ENCODE measurements around the gene CLCN2.

Gene CLCN2

DNA sequence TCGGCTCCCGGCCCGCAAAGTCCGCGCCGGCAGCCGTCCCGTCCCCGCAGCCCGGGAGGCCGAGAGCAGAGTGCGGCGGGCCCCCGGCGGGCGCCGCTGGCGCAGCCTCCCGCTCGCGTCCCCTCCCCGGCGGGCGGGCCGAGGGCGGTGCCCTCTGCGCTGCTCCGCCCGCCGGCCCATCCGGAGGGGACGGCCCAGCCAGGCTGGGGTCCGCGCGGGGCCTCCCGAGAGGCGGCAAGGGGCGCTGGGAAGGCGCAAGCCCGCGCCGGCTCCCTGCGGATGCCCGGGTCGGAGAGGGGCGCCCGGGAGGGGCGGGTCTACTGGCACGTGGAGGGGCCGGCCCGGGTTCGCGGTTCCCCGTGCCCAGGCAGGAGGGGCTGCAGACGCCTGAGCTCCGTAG lies at the start of gene CLCN2, which contains the start of gene POLR2H:
Gene CLCN2, minus strand, starts transcription at position 74 of the 400 bp plus-strand sequence. CDS start 126 bp downstream, outside the sequence.
Gene POLR2H, plus strand, starts transcription at position 179 of the 400 bp plus-strand sequence. CDS start 1,783 bp downstream, outside the sequence.
- peak; percentile 83 for DNase-seq (ENCODE audit: low spot score)

DNA sequence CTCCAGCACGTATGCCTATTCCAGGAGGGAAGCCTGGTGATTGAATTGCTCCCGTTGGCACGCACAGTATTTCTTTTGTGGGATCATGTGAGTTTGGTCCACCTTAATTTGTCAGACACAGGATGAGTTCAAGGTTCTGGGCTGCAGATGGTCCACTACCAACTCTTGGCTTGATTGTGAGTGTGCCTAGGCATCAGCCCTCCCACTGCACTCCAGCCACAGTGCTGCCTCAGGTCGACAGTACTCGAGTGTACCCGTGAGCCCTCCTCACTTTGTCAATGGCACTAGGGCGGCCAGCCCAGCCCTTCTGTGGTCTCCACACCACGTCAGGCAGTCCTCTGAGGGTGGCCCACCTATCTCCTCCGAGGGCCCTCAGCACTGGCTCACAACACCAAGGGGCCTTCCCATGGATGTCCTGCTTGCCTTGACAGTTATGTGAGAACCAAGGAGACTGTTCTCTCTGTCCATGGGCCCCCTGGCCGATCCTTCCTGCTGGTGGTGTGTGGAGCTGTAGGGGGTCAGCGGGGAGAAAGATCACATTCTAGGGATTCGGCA lies 48.6 kb upstream of the CLCN2 start:
- DNase-seq (ENCODE audit: low spot score): no peak

DNA sequence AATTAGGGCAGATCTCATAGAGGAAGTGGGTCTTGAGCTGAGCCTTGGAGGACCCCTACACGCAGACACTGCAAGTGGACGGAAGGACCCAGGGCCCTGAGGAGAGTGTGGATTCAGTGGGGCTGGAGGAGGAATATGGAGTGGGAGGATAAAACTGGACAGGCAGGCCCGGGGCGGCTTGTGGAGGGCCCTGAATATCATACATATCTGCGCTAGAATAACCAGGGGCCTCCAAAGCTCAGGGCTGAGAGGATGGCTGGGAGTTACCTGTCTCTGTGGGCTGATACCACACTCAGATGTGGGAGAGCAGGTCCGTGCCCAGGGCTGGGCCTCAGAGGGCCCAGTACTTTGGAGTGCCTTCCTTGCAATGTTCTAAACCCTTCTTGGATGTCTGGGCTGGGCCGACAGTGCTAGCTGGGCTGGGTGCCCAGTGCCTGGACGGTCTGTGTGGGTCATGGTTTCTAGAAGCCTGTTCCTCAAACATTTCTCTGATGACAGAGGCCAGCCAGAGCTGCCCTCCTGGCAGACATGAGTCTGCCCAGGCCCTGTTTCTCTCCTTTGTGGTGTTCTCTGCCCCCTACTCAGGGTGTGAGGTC lies 48.0 kb upstream of the CLCN2 start:
- no peak for DNase-seq (ENCODE audit: low spot score)

DNA sequence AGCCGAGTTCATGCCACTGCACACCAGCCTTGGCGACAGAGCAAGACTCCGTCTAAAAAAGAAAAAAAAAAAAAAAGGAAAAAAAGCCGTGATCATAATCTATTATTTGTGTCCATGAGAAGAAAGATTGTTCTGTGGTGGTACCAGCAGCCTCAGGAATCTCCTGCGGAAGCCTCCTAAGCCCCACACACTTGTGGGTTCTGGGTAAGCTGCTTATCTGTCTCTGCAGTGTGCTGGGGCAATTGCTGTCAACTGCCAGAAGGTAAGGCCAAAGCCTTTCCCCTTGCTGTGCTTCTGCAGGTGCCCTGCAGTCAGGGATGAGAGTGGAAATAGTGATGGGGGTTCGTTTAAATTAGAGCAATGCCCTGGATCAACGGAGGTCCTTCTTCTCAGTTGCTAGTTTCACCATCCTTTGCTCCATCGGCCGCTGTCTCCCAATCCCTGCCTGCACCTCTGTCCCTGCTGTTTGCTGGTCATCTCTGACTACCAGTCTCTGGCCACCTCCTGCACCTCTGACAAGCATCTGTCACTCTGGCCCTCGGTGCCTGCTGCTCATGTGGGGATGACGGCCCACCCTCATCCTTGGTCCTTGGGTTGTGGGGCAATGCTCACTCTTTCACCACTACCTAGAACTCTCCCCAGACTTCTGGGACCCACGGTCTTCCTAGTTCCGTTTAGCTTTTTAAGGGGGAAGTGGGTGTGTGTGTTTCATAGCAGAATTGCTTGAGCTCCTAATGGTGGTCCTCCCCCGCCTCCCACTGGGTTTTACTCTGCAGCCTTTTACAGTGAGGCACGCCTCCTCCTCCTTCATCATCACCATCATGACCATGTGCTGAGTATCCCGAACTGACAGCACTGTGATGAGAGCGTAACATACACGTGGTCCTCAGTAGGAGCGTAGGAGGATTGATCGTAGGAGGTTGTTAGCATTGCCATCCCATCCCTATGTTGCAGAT lies 43.9 kb upstream of the CLCN2 start:
- DNase-seq (ENCODE audit: low spot score): no peak

DNA sequence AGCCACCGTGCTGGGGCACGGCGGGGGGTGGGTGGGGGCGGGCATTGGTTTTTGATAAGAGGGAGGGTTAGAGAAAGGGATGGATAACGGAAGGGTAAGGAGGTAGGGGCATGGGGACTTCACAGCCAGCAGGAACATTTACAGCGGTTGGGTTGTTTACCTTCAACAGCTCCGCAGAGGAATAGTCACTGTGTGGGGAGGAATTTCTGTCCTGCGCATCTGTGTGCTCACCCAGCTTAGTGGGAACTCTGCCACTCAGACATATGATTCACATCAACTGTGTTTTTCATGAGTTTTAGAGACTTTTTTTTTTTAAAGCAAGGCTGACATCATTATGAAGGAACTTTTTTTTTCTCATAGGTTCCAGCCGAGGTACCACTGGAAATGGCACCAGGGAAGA lies 38.0 kb upstream of the CLCN2 start:
- no peak for DNase-seq (ENCODE audit: low spot score)

DNA sequence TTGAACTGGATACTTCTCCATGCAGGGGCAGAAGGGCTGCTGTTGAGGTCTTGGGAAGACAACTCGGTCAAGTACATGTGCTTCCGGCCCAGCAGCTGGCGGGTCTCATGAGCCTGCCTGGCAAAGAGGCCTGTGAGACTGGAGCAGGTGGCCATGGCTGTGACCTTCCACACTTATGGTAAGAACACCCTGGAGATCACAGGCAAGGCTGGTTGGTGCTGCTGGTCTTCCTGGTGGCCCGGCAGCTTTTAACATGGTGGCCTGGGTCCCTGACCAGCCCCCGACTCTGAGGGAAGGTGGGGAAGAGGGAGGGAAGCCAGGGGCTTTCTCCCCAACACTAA lies 33.9 kb upstream of the CLCN2 start:
- DNase-seq (ENCODE audit: low spot score): no peak

DNA sequence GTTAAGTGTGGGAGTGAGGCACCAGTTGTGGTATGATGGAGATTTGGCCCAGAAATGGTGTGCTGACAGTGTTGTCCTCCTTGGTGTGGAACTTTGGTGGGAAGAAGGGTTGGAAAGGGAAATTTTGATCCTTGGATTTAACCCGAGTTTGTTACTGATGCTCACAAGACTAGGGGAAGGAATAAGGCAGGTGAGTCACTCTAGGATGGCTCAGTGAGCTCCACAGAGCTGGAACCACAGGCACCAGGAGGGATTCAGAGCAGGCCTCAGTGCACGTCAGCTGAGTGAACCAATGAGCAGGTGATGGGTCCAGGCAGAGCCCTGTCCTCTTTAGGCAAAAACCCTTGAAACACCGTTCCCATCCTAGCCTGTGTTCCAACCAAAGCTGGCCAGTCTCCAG lies 29.9 kb upstream of the CLCN2 start:
- DNase-seq (ENCODE audit: low spot score): no peak

DNA sequence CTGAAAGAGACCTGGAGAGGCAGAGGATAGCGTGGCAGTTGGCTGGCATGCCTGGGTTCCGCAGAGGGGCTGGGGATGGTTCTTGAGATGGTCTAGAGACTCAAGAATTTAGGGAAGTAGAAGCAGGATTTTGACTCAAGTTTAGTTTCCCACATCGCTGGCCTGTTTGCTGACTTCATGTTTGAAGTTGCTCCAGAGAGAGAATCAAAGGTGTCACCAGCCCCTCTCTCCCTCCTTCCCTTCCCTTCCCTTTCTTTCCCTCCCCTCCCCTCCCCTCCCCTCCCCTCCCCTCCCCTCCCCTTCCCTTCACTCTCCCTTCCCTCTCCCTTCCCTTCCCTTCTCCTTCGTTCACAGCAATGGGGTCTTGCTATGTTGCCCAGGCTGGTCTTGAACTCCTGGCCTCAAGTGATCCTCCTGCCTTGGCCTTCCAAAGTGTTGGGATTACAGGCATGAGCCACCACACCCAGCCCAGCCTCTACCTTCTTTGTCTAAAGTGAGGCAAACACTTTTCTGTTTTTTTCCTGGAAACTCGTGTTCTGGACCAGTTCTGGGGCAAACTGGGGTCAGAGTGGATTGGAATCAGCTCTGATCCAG lies 28.6 kb upstream of the CLCN2 start:
- no peak for DNase-seq (ENCODE audit: low spot score)

DNA sequence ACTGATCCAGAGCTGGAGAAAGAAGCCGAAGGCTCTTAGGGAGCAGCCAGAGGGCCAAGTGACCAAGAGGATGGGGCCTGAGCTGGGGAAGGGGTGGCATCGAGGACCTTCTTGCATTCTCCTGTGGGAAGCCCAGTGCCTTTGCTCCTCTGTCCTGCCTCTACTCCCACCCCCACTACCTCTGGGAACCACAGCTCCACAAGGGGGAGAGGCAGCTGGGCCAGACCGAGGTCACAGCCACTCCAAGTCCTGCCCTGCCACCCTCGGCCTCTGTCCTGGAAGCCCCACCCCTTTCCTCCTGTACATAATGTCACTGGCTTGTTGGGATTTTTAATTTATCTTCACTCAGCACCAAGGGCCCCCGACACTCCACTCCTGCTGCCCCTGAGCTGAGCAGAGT lies 28.0 kb upstream of the CLCN2 start:
- DNase-seq (ENCODE audit: low spot score): no peak

DNA sequence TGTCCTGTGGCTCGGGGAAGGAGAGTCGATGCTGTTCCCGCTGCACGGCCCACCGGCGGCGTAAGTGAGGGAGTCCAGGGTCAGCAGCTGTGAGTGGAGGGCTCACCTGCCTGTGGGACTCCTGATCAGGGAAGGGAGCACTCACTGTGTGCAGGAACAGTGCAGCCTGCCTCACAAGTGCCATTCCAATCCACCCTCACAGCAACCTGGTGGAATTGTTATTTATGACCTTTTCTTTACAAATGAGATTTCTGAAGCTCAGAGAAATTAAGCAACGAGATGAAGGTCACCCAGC lies 27.5 kb upstream of the CLCN2 start:
- no peak for DNase-seq (ENCODE audit: low spot score)

DNA sequence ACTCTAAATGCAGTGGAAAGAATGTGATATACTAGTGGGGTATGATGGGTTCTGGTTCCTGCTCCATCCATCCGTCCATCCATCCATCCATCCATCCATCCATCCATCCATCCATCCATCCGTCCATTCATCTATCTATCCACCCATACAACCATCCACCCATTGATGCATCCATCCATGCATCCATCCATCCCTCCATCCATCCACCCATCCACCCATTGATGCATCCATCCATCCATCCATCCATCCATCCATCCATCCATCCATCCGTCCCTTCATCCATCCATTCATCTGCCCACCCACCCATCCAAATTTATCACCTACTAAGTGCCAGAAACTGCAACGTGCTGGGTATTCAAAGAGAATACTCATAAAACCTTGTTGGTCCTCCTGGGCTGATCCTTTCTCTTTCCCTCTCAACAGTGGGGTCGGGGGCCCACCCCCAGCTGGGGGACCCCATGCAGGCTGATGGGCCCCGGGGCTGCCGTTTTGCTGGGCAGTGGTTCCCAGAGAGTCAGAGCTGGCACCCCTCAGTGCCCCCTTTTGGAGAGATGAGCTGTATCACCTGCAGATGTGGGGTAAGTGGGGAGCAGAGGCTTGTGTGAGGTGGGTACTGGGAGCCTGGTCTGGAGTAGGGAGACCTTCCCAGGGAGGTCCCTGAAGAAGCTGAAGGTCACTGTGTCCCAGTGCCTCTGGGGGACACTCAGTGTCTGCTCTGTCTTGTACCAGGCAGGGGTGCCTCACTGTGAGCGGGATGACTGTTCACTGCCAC lies 26.9 kb upstream of the CLCN2 start:
- no peak for DNase-seq (ENCODE audit: low spot score)

DNA sequence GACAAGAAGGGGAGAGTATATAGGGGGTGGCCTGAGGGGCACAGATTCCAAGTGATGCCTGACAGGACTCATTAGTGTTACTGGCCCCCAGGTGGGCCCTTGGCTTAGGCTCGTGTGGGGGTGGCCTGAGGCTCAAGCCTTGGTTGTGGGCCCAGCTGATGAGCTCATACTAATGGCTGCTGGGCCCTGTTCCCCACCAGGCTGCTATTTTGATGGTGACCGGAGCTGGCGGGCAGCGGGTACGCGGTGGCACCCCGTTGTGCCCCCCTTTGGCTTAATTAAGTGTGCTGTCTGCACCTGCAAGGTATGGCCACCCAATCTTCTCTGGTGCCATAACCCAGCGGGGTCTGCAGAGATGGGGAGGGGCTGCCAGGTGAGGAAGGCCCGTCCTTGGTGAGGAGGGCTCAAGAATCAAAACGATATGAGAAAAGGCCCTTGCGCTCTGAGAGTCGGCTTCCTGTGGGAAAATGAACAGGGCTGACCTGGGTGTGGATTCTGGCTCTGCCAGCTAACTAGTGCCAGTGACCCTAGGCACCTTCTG lies 25.8 kb upstream of the CLCN2 start:
- DNase-seq (ENCODE audit: low spot score): no peak

DNA sequence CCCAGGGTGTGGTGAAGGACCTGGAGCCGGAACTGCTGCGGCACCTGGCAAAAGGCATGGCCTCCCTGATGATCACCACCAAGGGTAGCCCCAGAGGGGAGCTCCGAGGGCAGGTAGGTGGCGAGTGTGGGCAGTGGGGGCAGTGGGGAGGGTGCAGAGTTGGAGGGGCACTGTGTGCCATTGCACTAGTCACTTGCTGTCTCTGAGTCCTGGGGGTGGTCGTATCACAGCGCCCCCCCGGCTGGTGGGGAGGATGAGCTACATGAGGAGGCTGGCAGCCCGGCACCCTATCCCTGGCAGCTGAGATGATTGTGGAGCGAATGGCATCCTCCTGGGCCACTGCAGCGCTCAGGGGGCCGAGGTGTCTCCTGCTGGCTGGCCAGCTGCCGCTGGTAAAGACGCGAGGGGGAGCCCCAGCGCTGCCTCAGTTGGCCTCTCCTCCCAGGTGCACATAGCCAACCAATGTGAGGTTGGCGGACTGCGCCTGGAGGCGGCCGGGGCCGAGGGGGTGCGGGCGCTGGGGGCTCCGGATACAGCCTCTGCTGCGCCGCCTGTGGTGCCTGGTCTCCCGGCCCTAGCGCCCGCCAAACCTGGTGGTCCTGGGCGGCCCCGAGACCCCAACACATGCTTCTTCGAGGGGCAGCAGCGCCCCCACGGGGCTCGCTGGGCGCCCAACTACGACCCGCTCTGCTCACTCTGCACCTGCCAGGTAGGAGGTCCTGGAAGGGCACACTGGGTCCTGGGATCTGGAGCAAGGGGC lies 24.8 kb upstream of the CLCN2 start:
- DNase-seq (ENCODE audit: low spot score): no peak

DNA sequence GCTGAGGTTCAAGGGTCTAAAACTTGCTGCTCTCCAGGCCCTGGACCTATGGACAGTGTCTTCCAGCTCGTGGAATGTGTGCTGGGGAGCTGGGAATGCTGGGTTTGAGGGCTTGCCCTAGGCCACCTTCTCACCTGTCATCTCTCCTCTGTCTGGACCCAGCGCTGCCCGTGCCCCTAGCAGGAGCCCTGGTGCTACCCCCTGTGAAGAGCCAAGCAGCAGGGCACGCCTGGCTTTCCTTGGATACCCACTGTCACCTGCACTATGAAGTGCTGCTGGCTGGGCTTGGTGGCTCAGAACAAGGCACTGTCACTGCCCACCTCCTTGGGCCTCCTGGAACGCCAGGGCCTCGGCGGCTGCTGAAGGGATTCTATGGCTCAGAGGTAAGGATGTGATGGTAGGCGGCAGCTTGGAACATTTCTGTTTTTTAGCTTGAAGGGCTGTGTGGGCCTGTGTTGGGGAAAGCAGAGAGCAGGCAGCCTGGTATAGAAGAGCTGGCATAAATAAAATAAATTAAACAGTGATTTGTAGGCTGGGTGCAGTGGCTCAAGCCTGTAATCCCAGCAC lies 23.5 kb upstream of the CLCN2 start:
- no peak for DNase-seq (ENCODE audit: low spot score)

DNA sequence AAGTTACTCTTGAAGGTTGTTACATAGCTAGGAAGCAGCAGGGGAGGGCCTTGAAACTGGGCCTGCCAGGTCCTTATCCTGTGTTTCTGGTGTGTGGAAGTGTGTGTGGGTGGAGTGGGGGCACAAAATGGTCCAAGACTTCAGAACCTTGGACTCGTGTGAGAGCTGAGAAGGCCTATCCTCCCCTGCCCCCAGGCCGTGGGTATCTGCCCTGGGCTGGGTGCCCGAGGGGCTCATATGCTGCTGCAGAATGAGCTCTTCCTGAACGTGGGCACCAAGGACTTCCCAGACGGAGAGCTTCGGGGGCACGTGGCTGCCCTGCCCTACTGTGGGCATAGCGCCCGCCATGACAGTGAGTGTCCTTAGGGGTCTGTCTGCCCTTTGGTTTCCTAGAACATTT lies 22.9 kb upstream of the CLCN2 start:
- no peak for DNase-seq (ENCODE audit: low spot score)

DNA sequence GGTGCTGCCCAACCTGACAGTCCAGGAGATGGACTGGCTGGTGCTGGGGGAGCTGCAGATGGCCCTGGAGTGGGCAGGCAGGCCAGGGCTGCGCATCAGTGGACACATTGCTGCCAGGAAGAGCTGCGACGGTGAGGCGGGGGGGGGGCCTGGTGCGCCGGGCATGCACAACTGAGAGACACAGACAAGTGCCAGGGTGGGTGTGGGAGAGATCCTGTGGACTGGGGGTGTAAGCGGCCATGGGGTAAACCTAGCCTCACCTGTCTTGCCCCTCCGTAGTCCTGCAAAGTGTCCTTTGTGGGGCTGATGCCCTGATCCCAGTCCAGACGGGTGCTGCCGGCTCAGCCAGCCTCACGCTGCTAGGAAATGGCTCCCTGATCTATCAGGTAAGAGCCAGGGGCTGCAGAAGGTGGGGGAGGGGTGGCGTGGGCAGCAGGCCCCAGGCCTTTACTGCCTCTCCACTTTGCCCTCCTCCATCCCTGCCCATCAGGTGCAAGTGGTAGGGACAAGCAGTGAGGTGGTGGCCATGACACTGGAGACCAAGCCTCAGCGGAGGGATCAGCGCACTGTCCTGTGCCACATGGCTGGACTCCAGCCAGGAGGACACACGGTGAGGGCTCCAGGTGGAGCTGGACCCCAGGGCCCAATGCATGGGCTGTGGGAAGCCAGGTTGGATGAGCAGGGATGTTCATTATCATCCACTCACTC lies 21.8 kb upstream of the CLCN2 start:
- no peak for DNase-seq (ENCODE audit: low spot score)

DNA sequence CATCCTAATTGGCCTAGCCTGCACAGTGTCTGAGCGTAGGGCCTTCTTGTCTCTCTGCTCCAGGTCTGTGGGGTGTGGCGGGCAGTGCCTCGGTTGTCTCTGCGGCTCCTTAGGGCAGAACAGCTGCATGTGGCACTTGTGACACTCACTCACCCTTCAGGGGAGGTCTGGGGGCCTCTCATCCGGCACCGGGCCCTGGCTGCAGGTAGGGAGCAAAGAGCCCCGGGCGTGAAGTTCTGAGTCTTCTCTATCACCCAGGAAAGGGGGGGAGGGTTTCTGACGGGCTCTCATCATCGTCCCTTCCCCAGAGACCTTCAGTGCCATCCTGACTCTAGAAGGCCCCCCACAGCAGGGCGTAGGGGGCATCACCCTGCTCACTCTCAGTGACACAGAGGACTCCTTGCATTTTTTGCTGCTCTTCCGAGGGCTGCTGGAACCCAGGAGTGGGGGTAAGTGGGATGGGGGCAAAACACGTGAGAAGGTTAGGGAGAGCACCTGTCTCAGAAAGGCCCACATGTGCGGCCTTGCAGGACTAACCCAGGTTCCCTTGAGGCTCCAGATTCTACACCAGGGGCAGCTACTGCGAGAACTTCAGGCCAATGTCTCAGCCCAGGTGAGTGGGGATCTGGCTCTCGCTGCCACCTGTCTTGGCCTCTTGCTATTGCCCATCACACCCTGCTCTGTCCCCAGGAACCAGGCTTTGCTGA lies 21.1 kb upstream of the CLCN2 start:
- DNase-seq (ENCODE audit: low spot score): no peak

DNA sequence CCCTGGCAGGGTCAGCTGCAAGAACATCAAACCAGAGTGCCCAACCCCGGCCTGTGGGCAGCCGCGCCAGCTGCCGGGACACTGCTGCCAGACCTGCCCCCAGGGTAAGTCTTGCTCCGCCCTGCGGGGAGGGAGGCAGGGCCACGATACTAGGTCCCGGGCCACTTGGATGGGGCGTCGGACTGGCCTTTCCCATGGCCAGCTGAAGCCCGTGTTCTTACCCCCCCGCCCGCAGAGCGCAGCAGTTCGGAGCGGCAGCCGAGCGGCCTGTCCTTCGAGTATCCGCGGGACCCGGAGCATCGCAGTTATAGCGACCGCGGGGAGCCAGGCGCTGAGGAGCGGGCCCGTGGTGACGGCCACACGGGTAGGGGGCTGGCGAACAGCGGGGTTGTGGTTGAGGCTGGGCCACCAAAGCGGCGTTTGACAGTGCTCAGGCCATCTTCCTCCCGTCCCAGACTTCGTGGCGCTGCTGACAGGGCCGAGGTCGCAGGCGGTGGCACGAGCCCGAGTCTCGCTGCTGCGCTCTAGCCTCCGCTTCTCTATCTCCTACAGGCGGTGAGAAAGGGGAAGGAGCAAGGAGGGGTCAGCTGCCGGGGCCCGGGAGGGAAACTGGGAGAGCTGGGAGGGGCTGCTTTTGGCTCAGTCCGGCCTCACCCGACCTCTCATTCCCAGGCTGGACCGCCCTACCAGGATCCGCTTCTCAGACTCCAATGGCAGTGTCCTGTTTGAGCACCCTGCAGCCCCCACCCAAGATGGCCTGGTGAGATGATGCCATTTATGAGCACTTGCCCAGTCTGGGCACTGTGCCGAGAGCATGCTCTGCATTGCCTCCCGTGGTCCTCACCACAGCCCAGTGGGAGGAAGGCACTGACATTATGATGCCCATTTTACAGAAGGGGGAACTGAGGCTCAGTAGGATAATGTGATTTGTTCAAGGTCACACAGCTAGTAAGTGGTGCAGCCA lies 20.1 kb upstream of the CLCN2 start:
- peak; percentile 70 for DNase-seq (ENCODE audit: low spot score)
